Nephron (organoid): Measurements from ENCODE around the gene FBXO33.

Experiments used
- H3K27ac Mint-ChIP-seq, 3 experiments: 2 replicates each; pipeline ENCODE4 v1.8.0; 2020; ENCODE audit warnings: mixed read lengths in 3 of 3, mild to moderate bottlenecking in 2 of 3, moderate library complexity in 1 of 3
- H3K27me3 Mint-ChIP-seq: 2 replicates; pipeline ENCODE4 v1.8.0; 2021; ENCODE audit warnings: low read depth, mild to moderate bottlenecking, moderate library complexity, mixed read lengths
- H3K36me3 Mint-ChIP-seq: 2 replicates; pipeline ENCODE4 v1.8.0; 2020; ENCODE audit warnings: low read depth, mixed read lengths
- H3K4me1 Mint-ChIP-seq: 2 replicates; pipeline ENCODE4 v1.8.0; 2020; ENCODE audit warnings: mixed read lengths
- H3K4me3 Mint-ChIP-seq, 3 experiments: 2 replicates each; pipeline ENCODE4 v1.8.0; 2020; ENCODE audit warnings: mild to moderate bottlenecking in 3 of 3, mixed read lengths in 3 of 3, moderate library complexity in 2 of 3
- H3K9me3 Mint-ChIP-seq: 2 replicates; pipeline ENCODE4 v1.8.0; 2020; ENCODE audit warnings: mixed read lengths
- CTCF ChIP-seq, 3 experiments: fragments of 200-600 bp; sonication (generic); IDR thresholded peaks; one replicate each; pipeline ENCODE4 v1.5.0; 2021; ENCODE audit warnings: antibody characterized with exemption in 3 of 3; ENCODE audit not compliant: unreplicated experiment in 3 of 3

FBXO33 gene

DNA sequence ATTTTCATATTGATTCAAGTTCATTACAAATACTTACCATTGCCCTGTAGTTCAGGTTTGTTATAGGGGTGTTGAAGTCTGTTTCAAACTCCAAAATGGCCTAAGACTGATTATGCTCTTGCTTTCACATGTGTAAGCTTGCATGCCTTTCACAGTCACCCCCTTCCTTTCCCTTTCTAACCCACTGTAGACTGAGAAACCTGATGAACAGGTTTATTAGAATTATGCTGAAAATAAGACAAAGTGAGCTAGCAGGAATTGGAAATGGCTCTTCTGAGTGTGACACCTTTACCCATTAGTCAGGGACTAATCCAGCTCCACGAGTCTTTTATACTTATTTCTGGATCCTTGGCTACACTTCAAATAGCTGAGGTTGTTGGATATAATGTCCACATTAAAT is 38.9 kb downstream of the FBXO33 start:
- H3K27me3 Mint-ChIP-seq, result no peaks in the 10 kb centered on the region
- TF ChIP-seq CTCF (IDR thresholded peaks at IDR 0.05; ENCODE audit: unreplicated experiment in 3 of 3), result no peak
- H3K9me3 Mint-ChIP-seq, result no peaks in the 10 kb centered on the region
- H3K36me3 Mint-ChIP-seq, result peaks cover 28% of the 10 kb centered on the region
- H3K27ac Mint-ChIP-seq, result no peak overlapping the region
- H3K4me1 Mint-ChIP-seq, result no peaks in the 10 kb centered on the region
- no peak overlapping the region for H3K4me3 Mint-ChIP-seq

GRCh38 chr14:39384177-39384576 is 48.1 kb downstream of the FBXO33 start:
- Mint-ChIP-seq H3K4me1 (no peaks in the 10 kb centered on the region), H3K36me3 (peaks cover 25% of the 10 kb centered on the region), H3K4me3 (no peak overlapping the region), H3K27ac (no peak overlapping the region), H3K9me3 (no peaks in the 10 kb centered on the region), H3K27me3 (no peaks in the 10 kb centered on the region)
- no peak for TF ChIP-seq CTCF (IDR thresholded peaks at IDR 0.05; ENCODE audit: unreplicated experiment in 3 of 3)

DNA sequence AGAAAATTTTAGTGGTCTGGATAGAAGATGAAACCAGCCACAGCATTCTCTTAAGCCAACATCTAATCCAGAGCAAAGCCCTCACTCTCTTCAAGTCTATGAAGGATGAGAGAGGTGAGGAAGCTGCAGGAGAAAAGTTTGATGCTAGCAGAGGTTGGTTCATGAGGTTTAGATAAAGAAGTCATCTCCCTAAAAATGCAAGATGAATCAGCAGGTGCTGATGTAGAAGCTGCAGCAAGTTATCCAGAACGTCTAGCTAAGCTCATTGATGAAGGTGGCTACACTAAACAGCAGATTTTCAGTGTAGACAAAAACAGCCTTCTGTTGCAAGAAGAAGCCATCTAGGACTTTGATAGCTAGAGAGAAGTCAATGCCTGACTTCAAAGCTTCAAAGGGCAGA is 48.5 kb downstream of the FBXO33 start:
- H3K36me3 Mint-ChIP-seq, result peaks cover 24% of the 10 kb centered on the region
- H3K27ac Mint-ChIP-seq, result no peak overlapping the region
- no peak overlapping the region for H3K4me3 Mint-ChIP-seq
- no peak for TF ChIP-seq CTCF (IDR thresholded peaks at IDR 0.05; ENCODE audit: unreplicated experiment in 3 of 3)
- no peaks in the 10 kb centered on the region for H3K4me1 Mint-ChIP-seq
- no peaks in the 10 kb centered on the region for H3K9me3 Mint-ChIP-seq
- H3K27me3 Mint-ChIP-seq, result no peaks in the 10 kb centered on the region

DNA sequence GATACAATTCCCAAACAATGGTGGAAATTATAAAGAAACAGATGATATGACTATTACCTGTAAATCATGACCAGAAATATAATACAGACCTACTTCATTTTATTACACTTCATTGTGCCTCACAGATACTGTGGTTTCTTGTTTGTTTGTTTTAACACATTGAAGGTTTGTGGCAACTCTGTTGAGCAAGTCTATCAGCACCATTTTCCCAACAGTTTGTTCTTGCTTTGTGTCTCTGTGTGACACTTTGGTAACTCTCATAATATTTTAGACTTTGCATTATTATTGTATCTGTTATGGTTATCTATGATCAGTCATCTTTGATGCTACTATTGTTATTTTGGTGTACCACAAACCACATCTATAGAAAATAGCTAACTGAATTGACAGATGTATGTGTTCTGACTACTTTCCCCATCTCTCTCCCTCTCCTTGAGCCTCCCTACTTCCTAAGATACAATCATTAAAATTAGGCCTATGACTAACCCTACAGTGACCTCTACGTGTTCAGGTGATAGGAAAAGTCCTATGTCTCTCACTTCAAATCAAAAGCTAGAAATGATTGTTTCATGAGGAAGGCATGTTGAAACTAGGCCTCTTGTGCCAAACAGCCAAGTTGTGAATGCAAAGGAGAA is 49.1 kb downstream of the FBXO33 start:
- no peak for TF ChIP-seq CTCF (IDR thresholded peaks at IDR 0.05; ENCODE audit: unreplicated experiment in 3 of 3)
- peaks cover 18% of the 10 kb centered on the region for H3K36me3 Mint-ChIP-seq
- no peak overlapping the region for H3K27ac Mint-ChIP-seq
- no peaks in the 10 kb centered on the region for H3K27me3 Mint-ChIP-seq
- no peaks in the 10 kb centered on the region for H3K9me3 Mint-ChIP-seq
- no peak overlapping the region for H3K4me3 Mint-ChIP-seq
- H3K4me1 Mint-ChIP-seq, result no peaks in the 10 kb centered on the region

DNA sequence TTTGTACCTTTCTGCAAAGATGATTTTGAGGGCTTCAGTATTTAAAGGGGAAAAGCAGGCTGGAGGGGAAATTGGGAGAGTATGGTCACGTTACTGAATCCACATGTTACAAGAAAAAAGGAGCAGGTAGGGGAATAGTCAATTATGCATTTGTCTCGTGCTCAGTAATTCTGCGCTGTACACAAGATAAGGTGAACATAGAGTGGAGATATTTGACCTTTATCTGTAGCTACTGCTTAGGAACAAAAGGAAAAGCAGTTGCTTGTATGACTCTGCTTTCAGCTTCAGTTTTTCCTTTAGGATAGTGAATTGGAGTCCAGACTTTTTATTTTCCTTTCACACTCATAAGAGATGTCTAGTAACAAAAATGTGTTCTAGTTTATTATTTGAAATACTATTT is 49.8 kb downstream of the FBXO33 start:
- H3K9me3 Mint-ChIP-seq, result no peaks in the 10 kb centered on the region

More for the DNA sequence above, 49.8 kb downstream of the FBXO33 start:
- Mint-ChIP-seq H3K27ac (no peak overlapping the region), H3K27me3 (no peaks in the 10 kb centered on the region), H3K4me3 (no peak overlapping the region), H3K4me1 (no peaks in the 10 kb centered on the region), H3K36me3 (peaks cover 15% of the 10 kb centered on the region)
- TF ChIP-seq CTCF (IDR thresholded peaks at IDR 0.05; ENCODE audit: unreplicated experiment in 3 of 3), result no peak
